ENCODE results near the gene HELZ. TPM values are rescaled to one million over a fixed set of nuclear protein-coding genes. Genes with fewer than 3 reads are reported as not detected.

The HELZ gene
- polyA plus RNA-seq, 1 of the 3 experiments (the other 2 are of a cell fraction), result 4.3 TPM

DNA sequence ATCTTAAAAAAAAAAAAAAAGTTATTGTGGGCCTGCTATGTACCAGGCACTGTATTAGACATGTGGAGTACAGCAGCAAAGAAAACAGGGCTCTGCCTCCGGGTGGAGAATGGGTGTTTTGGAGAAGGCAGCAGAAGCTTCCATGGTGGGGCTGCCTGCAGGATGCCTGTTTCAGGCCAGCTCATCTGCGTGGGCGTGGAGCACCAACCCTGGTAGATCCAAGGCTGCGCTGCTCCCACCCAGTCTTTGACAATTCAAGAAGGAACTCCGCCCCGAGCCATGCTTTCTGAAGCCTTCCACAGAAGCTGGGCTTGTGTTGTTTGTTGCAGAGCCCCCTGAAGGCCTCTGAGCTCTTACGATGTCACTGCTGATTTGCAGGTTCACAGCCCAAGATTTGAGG, 223.8 kb downstream of the HELZ start (continued):
- TF ChIP-seq TAF1 (IDR thresholded peaks at IDR 0.05; ENCODE audit: borderline replicate concordance, low read depth, low read length) (no peak), EP300 (IDR thresholded peaks at IDR 0.05; ENCODE audit: borderline replicate concordance in 1 of 2, low read depth in 1 of 2, low read length in 1 of 2) (no peak), YY1 (IDR thresholded peaks at IDR 0.05; ENCODE audit: low read depth) (no peak), MXI1 (IDR thresholded peaks at IDR 0.05; ENCODE audit: low read depth, low read length) (no peak)

Small RNAs within 50 kb of the gene (small RNA-seq; reads per million reads assigned to genes)
- gene AC007448.1 (0 reads per million in 7 experiments), gene RF00393 (0 reads per million in 7 experiments), gene RNA5SP447 (0 to 2.3 (median 0) reads per million in 7 experiments)

Other genes with a start within 250 kb of the HELZ start
- not detected in 2 replicates for gene CACNG1, start 200.6 kb downstream of the HELZ start, polyA plus RNA-seq (2012; rRNA removed)
- 29.1 and 31.4 TPM in 2 replicates for gene PSMD12, start 121.4 kb upstream of the HELZ start, polyA plus RNA-seq (2012; rRNA removed)
- 14.0 and 18.4 TPM in 2 replicates for gene PITPNC1, start 132.1 kb upstream of the HELZ start, polyA plus RNA-seq (2012; rRNA removed)